Measurements from ENCODE around the gene REEP2.

Gene REEP2

GRCh38 chr5:138440159-138441073 is 1.6 kb downstream of the REEP2 start:
- in situ Hi-C loops (cut with HindIII; ENCODE audit: low sequenced_read_pairs), result no loop called here
- TF ChIP-seq CTCF (IDR thresholded peaks at IDR 0.05; ENCODE audit: low read depth, low read length), result no peak
- DNase-seq (ENCODE audit: low read depth, low spot score), result no peak
- peak overlapping the region; percentile 70 for H3K4me3 ChIP-seq (ENCODE audit: low read depth, low read length)

- in situ Hi-C loops (cut with HindIII; ENCODE audit: low sequenced_read_pairs), result no loop called here
- no peak for TF ChIP-seq CTCF (IDR thresholded peaks at IDR 0.05; ENCODE audit: low read depth, low read length)
- DNase-seq (ENCODE audit: low read depth, low spot score), result no peak
- no peak overlapping the region for H3K4me3 ChIP-seq (ENCODE audit: low read depth, low read length)
These were observed 2.4 kb downstream of the REEP2 start for GRCh38 chr5:138441221-138441620.

GRCh38 chr5:138444078-138444773 is 5.4 kb downstream of the REEP2 start:
- no peak overlapping the region for H3K4me3 ChIP-seq (ENCODE audit: low read depth, low read length)
- in situ Hi-C loops (cut with HindIII; ENCODE audit: low sequenced_read_pairs), result no loop called here
- no peak for TF ChIP-seq CTCF (IDR thresholded peaks at IDR 0.05; ENCODE audit: low read depth, low read length)
- DNase-seq (ENCODE audit: low read depth, low spot score), result no peak

GRCh38 chr5:138444774-138445546 is 6.1 kb downstream of the REEP2 start:
- no peak overlapping the region for H3K4me3 ChIP-seq (ENCODE audit: low read depth, low read length)
- in situ Hi-C loops (cut with HindIII; ENCODE audit: low sequenced_read_pairs), result no loop called here
- no peak for DNase-seq (ENCODE audit: low read depth, low spot score)
- TF ChIP-seq CTCF (IDR thresholded peaks at IDR 0.05; ENCODE audit: low read depth, low read length), result no peak

- no peak for DNase-seq (ENCODE audit: low read depth, low spot score)
- no peak for TF ChIP-seq CTCF (IDR thresholded peaks at IDR 0.05; ENCODE audit: low read depth, low read length)
- no peak overlapping the region for H3K4me3 ChIP-seq (ENCODE audit: low read depth, low read length)
- in situ Hi-C loops (cut with HindIII; ENCODE audit: low sequenced_read_pairs), result no loop called here
These were observed 6.9 kb downstream of the REEP2 start for GRCh38 chr5:138445547-138446271.

GRCh38 chr5:138448070-138448469 is 9.2 kb downstream of the REEP2 start:
- no peak for TF ChIP-seq CTCF (IDR thresholded peaks at IDR 0.05; ENCODE audit: low read depth, low read length)
- in situ Hi-C loops (cut with HindIII; ENCODE audit: low sequenced_read_pairs), result no loop called here

More at GRCh38 chr5:138448070-138448469, 9.2 kb downstream of the REEP2 start:
- no peak for DNase-seq (ENCODE audit: low read depth, low spot score)
- no peak overlapping the region for H3K4me3 ChIP-seq (ENCODE audit: low read depth, low read length)

Measured in astrocyte of the spinal cord (primary cell).